ENCODE results near the gene GRAMD2B.

GRAMD2B gene

GRCh38 chr5:126484253-126484652 is 61.0 kb downstream of the GRAMD2B start:
- no peak for DNase-seq

GRCh38 chr5:126486332-126486731 is 63.1 kb downstream of the GRAMD2B start:
- no peak for DNase-seq

DNA sequence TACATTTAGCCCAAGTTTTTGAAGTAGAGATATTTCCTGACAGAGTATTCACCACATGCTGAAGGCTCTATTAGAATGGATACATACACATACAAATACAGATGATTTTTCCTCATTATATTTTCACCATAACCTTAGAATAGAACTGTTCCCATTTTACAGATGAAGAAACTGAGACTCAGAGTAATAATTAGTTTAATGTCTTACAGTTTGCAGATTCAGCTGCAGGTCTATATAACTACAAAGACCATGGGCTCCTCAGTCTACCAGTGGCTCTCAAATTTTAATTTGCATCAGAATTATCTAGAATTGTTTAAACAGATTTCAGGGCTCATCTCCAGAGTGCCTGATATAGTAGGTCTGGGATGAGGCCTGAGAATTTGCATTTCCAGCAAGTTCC is 64.4 kb downstream of the GRAMD2B start:
- DNase-seq = no peak

DNA sequence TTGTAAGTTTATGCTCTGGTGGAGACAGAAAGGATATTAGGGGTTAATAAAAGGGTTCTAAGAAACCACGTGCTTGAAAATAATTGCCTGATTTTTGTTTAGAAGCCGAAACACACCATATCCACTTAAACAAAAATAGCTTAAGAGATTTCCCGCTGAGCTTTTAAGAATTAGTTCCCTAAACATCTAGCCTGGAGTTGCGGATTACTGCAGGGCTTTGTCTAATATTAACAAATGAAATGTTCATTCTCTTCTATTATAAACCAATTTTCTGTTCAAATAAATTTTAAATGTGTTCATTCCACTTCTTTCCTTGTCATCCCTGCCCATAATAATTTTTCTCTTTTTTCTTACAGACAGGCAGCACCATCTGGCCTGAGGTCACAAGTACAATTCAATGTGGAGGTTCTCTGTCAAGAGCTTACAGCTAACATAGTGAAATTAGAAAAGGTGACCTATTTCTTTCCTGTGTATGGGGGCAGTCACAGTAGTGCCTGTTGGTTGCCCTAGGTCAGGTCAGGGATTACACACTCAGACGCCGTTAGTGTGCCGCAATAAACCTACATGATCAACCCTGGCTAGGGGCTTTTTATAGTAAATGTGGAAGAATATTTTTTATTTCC is 65.3 kb downstream of the GRAMD2B start:
- no peak for DNase-seq

DNA sequence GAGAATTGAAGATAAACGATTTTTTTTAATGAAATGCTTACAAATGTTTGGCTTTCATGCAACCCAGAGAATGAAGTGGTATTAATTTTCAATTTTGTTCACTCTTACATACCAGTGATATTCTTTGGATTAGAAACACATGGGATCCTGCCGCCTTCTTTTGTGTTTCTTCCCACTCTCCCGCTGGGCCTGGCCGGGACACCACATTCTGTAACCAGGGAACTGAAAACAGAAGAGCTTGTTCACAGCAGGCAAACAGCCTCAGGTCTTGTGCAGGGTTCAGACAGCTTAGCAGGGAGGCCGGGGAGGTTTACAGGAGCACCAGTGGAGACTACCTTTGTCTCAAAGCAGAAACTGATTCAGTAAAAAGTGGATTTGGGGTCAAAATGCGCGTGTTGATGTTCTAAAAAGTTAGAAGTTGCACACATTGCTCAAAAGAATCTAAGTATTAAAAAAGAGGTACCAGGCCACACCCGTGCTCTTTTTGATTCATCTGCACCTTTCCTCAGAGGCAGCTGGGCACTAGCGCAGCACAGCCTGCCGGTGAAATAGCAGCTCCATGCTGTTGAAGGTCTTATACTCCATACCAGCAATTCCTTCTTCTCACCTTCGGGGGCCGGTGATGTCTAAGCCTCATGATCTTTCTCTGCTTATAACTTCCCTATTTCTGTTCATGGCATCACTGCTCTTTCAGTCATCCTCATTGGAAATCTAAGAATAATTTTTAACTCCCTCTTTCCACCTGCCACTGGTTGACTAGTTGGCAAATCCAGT is 67.1 kb downstream of the GRAMD2B start:
- DNase-seq = no peak

DNA sequence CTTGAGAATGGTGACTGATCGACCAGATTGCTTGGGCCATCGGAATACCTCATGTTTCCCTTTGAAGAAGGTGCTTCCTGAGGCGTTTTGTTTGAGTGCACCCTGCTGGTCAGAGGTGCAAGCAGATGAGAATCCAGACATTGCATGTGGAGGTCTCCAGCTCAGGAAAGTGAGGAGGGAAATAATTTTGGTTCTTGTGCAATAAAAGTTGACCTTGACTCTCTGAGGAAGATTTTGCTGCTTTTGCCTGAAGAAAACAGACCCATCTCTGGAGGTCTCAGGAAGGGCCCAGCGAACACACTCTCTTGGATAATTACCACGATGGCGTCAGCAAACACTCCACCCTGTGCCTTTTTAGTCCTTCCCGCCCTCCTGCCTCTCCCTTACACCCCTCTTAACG is 69.7 kb downstream of the GRAMD2B start:
- DNase-seq = no peak

GRCh38 chr5:126494393-126494792 is 71.2 kb downstream of the GRAMD2B start:
- DNase-seq = no peak

DNA sequence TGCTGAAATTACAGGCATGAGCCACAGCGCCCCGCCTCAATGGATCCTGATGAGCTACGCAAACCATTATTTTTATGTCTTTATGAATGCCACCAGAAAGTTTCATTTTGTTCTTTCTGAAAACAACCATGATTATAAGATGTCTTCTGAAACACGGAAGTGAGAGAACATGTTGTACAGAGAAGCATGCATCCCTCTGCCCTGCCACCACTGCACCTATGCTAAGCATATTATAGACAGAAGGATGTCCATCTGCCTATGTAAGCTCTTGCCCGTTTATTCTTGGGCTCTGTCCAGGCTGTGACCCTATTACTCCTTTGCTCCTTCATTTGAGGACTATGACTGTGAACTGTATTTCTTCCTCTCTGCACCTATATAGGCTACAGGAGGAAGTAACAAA is 74.3 kb downstream of the GRAMD2B start:
- DNase-seq = no peak

- no peak for DNase-seq
Observed at GRCh38 chr5:126499278-126499677, 76.1 kb downstream of the GRAMD2B start.

DNA sequence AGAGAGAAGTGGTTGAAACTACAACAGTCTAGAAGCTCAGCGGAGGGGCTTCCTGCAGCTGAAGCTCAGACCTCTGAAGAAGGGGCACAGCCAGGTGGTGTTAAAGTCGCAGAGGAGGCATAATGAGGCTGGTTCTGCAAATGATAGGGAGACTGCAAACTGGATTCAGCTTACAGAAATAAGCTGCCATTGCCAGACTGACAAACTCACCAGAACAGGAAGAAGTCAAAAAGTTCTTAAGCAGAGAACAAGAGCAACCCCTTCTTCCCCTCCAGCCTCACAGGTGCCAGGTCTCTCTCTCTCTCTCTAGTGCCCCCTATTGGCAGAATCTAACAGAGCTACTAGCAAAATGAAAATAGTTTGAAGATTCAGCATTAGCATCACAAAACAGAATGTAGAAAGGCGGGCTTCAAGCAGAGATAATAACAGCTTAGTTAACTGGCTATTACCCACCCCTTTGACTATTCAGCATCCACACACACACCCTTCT is 76.7 kb downstream of the GRAMD2B start:
- no peak for DNase-seq

- DNase-seq = no peak
Observed at GRCh38 chr5:126501448-126501847, 78.2 kb downstream of the GRAMD2B start.

GRCh38 chr5:126503602-126504104 is 80.4 kb downstream of the GRAMD2B start:
- no peak for DNase-seq

DNA sequence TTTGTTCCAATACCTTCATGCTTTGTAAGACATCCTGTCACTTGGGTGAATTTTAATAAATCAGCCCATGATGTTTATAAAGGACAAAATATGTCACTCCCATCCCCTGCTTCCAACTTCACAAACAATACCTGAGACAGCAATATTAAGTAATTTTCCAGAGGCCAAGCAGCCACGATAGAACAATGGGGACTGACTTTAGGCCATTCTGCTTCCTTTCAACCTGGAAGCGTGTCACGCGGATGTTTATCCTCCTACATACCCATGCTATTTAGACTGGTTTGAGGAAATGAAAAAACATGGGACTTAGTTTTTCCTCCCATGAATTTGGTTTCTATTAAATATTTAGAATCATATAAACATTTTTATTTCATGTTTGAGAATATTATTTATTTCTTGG is 82.9 kb downstream of the GRAMD2B start:
- no peak for DNase-seq

DNA sequence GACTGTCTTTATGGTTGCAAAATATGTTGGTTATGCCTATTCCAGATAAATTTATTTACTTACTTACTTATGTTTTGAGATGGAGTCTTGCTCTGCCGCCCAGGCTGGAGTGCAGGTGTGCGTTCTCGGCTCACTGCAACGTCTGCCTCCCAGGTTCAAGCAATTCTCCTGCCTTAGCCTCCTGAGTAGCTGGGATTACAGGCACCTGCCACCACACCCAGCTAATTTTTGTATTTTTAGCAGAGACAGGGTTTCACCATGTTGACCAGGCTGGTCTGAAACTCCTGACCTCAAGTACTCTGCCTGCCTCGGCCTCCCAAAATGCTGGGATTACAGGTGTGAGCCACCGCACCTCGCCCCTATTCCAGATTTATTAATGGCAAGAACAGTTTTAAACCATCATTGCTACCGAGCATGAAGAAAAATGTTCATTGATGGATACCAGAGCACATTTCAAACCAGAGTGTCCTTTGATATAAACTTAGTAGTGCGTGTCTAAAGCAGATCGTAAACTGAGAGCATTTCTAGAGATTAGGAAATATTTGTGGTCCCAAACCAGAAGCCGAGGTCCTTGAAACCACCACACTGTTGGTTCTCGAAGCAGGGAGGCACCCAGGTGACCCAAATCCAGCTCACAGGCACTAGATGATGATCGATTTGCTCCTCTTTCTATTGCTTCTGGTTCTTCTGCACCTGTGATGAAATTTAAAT is 85.2 kb downstream of the GRAMD2B start:
- no peak for DNase-seq

DNA sequence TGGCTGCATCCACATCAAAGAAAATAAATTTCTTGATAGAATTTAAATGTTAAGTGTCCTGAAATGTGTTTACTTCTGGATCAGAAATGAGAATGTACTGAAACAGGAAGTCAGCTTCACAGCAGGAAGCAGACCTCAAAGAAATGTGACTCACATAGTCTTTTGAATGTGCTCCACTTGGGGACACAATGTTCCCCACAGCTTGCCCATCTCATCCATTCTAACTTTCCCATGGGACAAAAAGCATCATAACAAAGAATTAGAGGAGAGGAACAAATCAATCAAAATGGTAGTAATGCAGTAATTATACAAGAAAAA is 85.7 kb downstream of the GRAMD2B start:
- DNase-seq = no peak

GRCh38 chr5:126509339-126509738 is 86.1 kb downstream of the GRAMD2B start:
- DNase-seq = no peak

DNA sequence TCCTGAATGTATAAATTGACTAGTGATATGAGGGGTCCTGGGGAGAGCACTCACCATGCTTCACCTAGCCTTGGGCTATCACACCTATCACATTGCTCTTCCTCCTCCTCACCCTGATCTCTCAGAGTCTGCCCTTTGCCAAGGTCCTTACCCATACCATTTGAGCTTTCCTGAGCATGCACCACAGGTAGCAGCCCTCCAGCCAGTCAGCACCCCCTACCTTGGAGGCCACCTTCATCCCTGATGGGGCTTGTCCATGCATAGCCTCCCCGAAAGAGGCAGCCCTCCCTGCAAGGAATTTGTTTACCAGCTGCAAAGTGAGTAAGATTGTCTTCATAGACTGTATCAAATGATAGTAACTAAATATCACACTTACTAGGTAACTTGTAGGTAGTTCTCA is 88.8 kb downstream of the GRAMD2B start:
- no peak for DNase-seq

GRCh38 chr5:126512451-126512850 is 89.2 kb downstream of the GRAMD2B start:
- DNase-seq = no peak

- no peak for DNase-seq
Observed at GRCh38 chr5:126513302-126513701, 90.1 kb downstream of the GRAMD2B start.

DNA sequence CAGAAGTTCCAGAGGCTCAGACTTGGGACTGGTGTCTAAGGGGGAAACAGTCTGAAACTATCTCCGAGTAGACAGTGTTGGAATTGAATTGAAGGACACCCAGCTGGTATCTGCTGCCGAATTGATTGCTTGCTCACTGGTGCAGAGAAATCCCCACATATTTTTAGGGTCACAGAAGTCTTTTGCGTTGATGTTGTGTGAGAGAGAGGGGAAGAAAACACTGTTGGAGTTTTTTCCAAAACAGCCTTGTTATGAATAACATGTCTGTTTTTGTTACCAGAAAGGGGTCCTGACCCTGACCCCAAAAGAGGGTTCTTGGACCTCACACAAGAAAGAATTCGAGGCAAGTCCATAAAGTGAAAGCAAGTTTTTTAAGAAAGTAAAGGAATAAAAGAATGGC is 90.5 kb downstream of the GRAMD2B start:
- no peak for DNase-seq

- no peak for DNase-seq
Observed at GRCh38 chr5:126514131-126514557, 90.9 kb downstream of the GRAMD2B start.

- DNase-seq = no peak
Observed at GRCh38 chr5:126514558-126515141, 91.4 kb downstream of the GRAMD2B start.

DNA sequence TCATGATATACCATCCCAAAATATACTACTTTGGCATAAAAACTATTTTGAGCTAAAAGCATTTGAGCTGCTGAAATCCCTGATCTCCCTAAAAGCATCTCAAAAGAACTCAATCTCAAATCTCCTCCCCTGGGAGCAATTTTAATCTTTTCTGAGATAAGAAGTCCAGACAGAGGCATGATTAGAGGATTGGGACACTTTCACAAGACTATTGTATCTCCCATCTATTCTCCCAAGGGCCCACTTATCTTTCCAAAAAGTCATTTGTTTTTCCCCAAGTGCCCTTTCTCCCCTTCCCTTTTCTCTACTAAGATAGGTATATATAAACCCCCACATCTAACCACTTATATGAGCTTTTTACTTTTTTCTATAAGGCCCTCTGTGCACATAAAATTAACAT is 92.1 kb downstream of the GRAMD2B start:
- DNase-seq = no peak

GRCh38 chr5:126516133-126516532 is 92.9 kb downstream of the GRAMD2B start:
- no peak for DNase-seq
